Bronchial epithelial cell (primary cell): ENCODE measurements around the gene TCF25. TPM values are rescaled to one million over a fixed set of nuclear protein-coding genes. Genes with fewer than 3 reads are reported as not detected.

ENCODE experiments used
- DNase-seq: peaks from one replicate; pipeline ENCODE4 v3.0.0-alpha.2; 2010; ENCODE audit warnings: low read depth
- FAIRE-seq: peaks from 2 replicates; lab custom pipeline; 2011; peaks lifted over from hg19 to GRCh38; lab: Jason Lieb, UNC
- H3K27me3 ChIP-seq: 2 replicates; pipeline ENCODE4 v1.5.1; 2011; ENCODE audit warnings: low read length; ENCODE audit not compliant: control insufficient read depth, insufficient read depth
- H3K36me3 ChIP-seq: 2 replicates; pipeline ENCODE4 v1.5.1; 2011; ENCODE audit warnings: low read length; ENCODE audit not compliant: control insufficient read depth, insufficient read depth
- H3K4me3 ChIP-seq: 2 replicates; pipeline ENCODE4 v1.5.1; 2011; ENCODE audit warnings: mild to moderate bottlenecking, low read depth, low read length, control low read depth
- total RNA-seq: library from RNA; depleted of rRNA; stranded (reverse); fragments of >200 nt; gene quantifications from 2 replicates; pipeline ENCODE4 v1.2.1, GENCODE V29; 2014
- TF ChIP-seq, protein P1 (sequence below): IDR thresholded peaks from 2 replicates; pipeline ENCODE4 v1.5.1; 2011; ENCODE audit warnings: mild to moderate bottlenecking, moderate library complexity, low read length, control low read depth, inconsistent platforms; ENCODE audit not compliant: insufficient read depth, severe bottlenecking

The TCF25 gene
- total RNA-seq, 1 donor from 2014 or later = 69.5 TPM

DNA sequence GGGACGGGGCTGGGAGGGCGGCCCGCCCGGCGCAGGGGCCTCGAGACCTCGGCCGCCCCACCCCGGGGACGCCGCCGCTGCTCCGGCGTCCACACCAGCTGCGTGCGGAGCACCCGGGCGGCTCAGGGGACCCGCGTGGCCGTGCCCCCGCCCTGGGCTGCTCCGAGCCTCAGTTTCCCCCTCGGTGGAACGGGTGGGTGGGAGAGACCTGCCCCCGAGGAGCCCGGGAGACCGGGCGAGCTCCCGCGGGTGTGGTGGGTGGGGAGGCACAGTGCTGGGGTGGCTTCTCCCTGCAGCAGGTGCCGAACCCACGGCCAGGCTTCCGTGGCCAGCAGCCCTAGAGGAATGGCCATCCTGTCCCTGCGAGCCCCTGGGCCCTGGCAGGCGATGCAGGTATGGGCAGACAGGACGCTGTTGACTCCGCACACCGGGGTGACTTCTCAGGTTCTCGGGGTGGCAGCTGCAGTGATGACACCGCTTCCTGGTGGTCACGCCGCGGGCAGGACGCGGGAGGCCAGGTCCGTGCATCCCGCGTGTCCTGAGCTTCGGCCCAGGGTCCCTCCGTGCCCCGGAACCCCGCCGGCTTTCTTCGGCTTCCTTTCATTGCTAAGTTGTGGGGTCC is 75.8 kb downstream of the TCF25 start:
- Histone ChIP-seq H3K4me3 (peak overlapping the region; percentile 55), H3K36me3 (peaks cover 3% of the 10 kb centered on the region), H3K27me3 (peaks cover 2% of the 10 kb centered on the region)
- DNase-seq = no peak
- TF ChIP-seq, protein P1, sequence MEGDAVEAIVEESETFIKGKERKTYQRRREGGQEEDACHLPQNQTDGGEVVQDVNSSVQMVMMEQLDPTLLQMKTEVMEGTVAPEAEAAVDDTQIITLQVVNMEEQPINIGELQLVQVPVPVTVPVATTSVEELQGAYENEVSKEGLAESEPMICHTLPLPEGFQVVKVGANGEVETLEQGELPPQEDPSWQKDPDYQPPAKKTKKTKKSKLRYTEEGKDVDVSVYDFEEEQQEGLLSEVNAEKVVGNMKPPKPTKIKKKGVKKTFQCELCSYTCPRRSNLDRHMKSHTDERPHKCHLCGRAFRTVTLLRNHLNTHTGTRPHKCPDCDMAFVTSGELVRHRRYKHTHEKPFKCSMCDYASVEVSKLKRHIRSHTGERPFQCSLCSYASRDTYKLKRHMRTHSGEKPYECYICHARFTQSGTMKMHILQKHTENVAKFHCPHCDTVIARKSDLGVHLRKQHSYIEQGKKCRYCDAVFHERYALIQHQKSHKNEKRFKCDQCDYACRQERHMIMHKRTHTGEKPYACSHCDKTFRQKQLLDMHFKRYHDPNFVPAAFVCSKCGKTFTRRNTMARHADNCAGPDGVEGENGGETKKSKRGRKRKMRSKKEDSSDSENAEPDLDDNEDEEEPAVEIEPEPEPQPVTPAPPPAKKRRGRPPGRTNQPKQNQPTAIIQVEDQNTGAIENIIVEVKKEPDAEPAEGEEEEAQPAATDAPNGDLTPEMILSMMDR = no peak
- FAIRE-seq = no peak

DNA sequence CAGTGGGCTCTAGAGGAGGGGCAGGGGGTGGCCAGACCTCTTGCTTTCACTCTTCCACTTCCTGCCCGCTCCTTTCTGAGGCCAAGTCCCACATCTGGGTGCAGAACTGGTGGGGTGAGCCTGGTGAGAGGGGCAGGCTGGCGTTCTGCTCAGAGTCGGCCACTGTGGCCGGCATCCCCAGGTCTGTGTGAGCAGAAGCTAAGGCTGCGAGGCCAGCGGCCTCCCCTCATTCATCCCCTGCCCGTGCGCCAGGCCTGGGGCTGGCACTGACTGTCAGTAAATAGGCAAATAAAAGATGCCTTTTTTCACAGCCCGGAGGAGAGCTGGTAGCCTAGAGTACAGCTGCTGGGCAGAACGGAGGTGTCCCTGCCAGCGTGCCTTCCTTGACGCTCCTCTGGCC is 76.4 kb downstream of the TCF25 start:
- no peak for FAIRE-seq
- TF ChIP-seq, protein P1 = no peak

GRCh38 chr16:89951509-89951908 is 78.1 kb downstream of the TCF25 start:
- H3K4me3 ChIP-seq = no peak overlapping the region
- TF ChIP-seq, protein P1 = no peak
- DNase-seq = no peak
- no peaks in the 10 kb centered on the region for H3K27me3 ChIP-seq
- FAIRE-seq = no peak
- peaks cover 13% of the 10 kb centered on the region for H3K36me3 ChIP-seq

More for the DNA sequence above, 76.4 kb downstream of the TCF25 start:
- DNase-seq = no peak
- peaks cover 6% of the 10 kb centered on the region for H3K36me3 ChIP-seq
- H3K27me3 ChIP-seq = peaks cover 1% of the 10 kb centered on the region
- no peak overlapping the region for H3K4me3 ChIP-seq

GRCh38 chr16:89952049-89952448 is 78.7 kb downstream of the TCF25 start:
- peaks cover 15% of the 10 kb centered on the region for H3K36me3 ChIP-seq
- no peak for FAIRE-seq
- H3K27me3 ChIP-seq = no peaks in the 10 kb centered on the region
- H3K4me3 ChIP-seq = no peak overlapping the region
- TF ChIP-seq, protein P1 = no peak
- DNase-seq = no peak

DNA sequence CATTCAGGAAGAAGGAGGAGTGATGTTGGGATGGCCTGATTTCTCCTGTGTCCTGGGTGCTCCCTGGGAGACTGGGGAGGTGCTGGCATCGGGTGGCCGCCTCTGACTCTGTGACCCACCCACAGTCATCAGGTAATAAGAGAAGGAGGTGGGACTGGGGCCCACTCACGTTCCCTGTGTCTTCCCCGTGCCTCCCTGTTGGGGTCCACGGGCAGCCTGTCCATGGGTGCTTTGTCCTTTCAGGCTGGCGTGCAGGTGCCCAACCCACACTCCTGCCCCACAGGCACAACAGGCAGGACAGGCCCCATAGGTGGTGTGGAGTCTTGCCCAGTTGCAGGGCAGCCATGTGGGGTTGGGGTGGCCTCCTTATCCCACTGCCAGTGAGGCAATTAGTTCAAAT is 79.2 kb downstream of the TCF25 start:
- Histone ChIP-seq H3K27me3 (no peaks in the 10 kb centered on the region), H3K4me3 (no peak overlapping the region), H3K36me3 (peaks cover 19% of the 10 kb centered on the region)
- no peak for DNase-seq
- TF ChIP-seq, protein P1 = no peak
- FAIRE-seq = no peak
